PFSK-1 (cell line): ENCODE data around the gene RALGAPA2.

Experiments used
- POLR2AphosphoS5 ChIP-seq: IDR thresholded peaks from 2 replicates; pipeline ENCODE4 v1.6.1; 2012; ENCODE audit warnings: low read depth, mild to moderate bottlenecking, control low read depth, low read length, moderate library complexity
- REST ChIP-seq, 2 experiments: IDR thresholded peaks; 2 replicates each; pipeline versions ENCODE4 v1.6.1 to v1.8.0; 2011 to 2012; ENCODE audit warnings: low read depth in 2 of 2, low read length in 2 of 2, control low read depth in 1 of 2, inconsistent platforms in 1 of 2, mild to moderate bottlenecking in 1 of 2, moderate library complexity in 1 of 2; ENCODE audit not compliant: insufficient read depth in 1 of 2

GRCh38 chr20:20370094-20370575, 342.3 kb downstream of the RALGAPA2 start:
- TF ChIP-seq REST (IDR thresholded peaks at IDR 0.05; ENCODE audit: insufficient read depth in 1 of 2, low read depth in 2 of 2, low read length in 2 of 2) (no peak), POLR2AphosphoS5 (no peak)
